Loucy (cell line): ENCODE data around the gene GNAQ.
A peak's percentile ranks its signal among the peaks of the same experiment; 100 is the strongest.

Experiments
- H2AFZ ChIP-seq: fragments of 200-600 bp; sonication (generic); 2 replicates; pipeline ENCODE4 v1.6.0; 2016; ENCODE audit warnings: antibody characterized with exemption, mild to moderate bottlenecking, low read length, moderate library complexity
- H3F3A ChIP-seq: fragments of 200-600 bp; 2 replicates; pipeline ENCODE4 v1.6.0; 2016; ENCODE audit warnings: antibody characterized with exemption, low read depth, mild to moderate bottlenecking
- H3K27me3 ChIP-seq: fragments of 200-600 bp; sonication (generic); 2 replicates; pipeline ENCODE4 v1.6.1; 2014; ENCODE audit warnings: low read length, mild to moderate bottlenecking; ENCODE audit not compliant: insufficient read depth, poor library complexity, severe bottlenecking
- H3K36me3 ChIP-seq: fragments of 200-600 bp; sonication (generic); 2 replicates; pipeline ENCODE4 v1.6.1; 2016; ENCODE audit warnings: low read length; ENCODE audit not compliant: insufficient read depth
- H3K4me1 ChIP-seq: fragments of 200-600 bp; sonication (generic); 2 replicates; pipeline ENCODE4 v1.5.1; 2014; ENCODE audit warnings: low read length, mild to moderate bottlenecking; ENCODE audit not compliant: insufficient read depth, poor library complexity, severe bottlenecking
- H3K4me2 ChIP-seq: fragments of 200-600 bp; sonication (generic); 2 replicates; pipeline ENCODE4 v1.6.0; 2014; ENCODE audit warnings: antibody characterized with exemption, low read length, low read depth, mild to moderate bottlenecking; ENCODE audit not compliant: poor library complexity, severe bottlenecking
- H3K4me3 ChIP-seq: fragments of 200-600 bp; sonication (generic); 2 replicates; pipeline ENCODE4 v1.5.1; 2014; ENCODE audit warnings: low read length, mild to moderate bottlenecking, mixed read lengths; ENCODE audit not compliant: poor library complexity, severe bottlenecking
- H3K79me2 ChIP-seq: fragments of 200-600 bp; sonication (generic); 2 replicates; pipeline ENCODE4 v1.6.1; 2014; ENCODE audit warnings: low read length; ENCODE audit not compliant: insufficient read depth
- H3K9ac ChIP-seq: fragments of 200-600 bp; sonication (generic); 2 replicates; pipeline ENCODE4 v1.6.0; 2014; ENCODE audit warnings: mild to moderate bottlenecking, low read depth, low read length, moderate library complexity; ENCODE audit not compliant: poor library complexity, severe bottlenecking
- H3K9me2 ChIP-seq: fragments of 200-600 bp; sonication (generic); replicated peaks from 2 replicates; pipeline ENCODE4 v1.6.1; 2016; ENCODE audit warnings: low read depth, low read length, mixed read lengths
- H3K9me3 ChIP-seq: fragments of 200-600 bp; sonication (generic); 2 replicates; pipeline ENCODE4 v1.6.1; 2014; ENCODE audit warnings: mild to moderate bottlenecking, antibody characterized with exemption, low read length, low read depth; ENCODE audit not compliant: insufficient read depth
- H4K20me1 ChIP-seq: fragments of 200-600 bp; sonication (generic); 2 replicates; pipeline ENCODE4 v1.6.0; 2014; ENCODE audit warnings: antibody characterized with exemption, low read length, mild to moderate bottlenecking; ENCODE audit not compliant: insufficient read depth, poor library complexity, severe bottlenecking
- CTCF ChIP-seq: fragments of 200-600 bp; sonication (generic); conservative IDR thresholded peaks from 2 replicates; pipeline ENCODE4 v1.5.1; 2014; ENCODE audit warnings: mild to moderate bottlenecking, antibody characterized with exemption, low read length
- EZH2phosphoT487 ChIP-seq: fragments of 200-600 bp; IDR thresholded peaks from 2 replicates; pipeline ENCODE4 v1.6.1; 2018; ENCODE audit warnings: antibody characterized with exemption, mild to moderate bottlenecking, moderate library complexity, borderline replicate concordance

GNAQ gene

GRCh38 chr9:78003730-78004129 is 27.9 kb downstream of the GNAQ start:
- no peaks in the 10 kb centered on the region for H3K27me3 ChIP-seq
- no peak overlapping the region for H3K4me2 ChIP-seq
- H3F3A ChIP-seq = no peaks in the 10 kb centered on the region
- H3K4me3 ChIP-seq = no peak overlapping the region
- peaks cover 76% of the 10 kb centered on the region for H3K4me1 ChIP-seq
- no peak for TF ChIP-seq CTCF
- TF ChIP-seq EZH2phosphoT487 = no peak
- H3K9me3 ChIP-seq = no peaks in the 10 kb centered on the region
- H4K20me1 ChIP-seq = peaks cover 98% of the 10 kb centered on the region
- H3K36me3 ChIP-seq = peaks cover 21% of the 10 kb centered on the region; the same call in 1 of the 2 replicates
- no peak overlapping the region for H3K9ac ChIP-seq
- no peak overlapping the region for H2AFZ ChIP-seq
- H3K9me2 ChIP-seq = no peaks in the 10 kb centered on the region
- peaks cover 100% of the 10 kb centered on the region for H3K79me2 ChIP-seq

GRCh38 chr9:78001946-78002731 is 29.5 kb downstream of the GNAQ start:
- Histone ChIP-seq H3K9ac (no peak overlapping the region), H3K9me3 (no peaks in the 10 kb centered on the region), H3K27me3 (no peaks in the 10 kb centered on the region), H3K4me2 (peak overlapping the region; percentile 11), H3K4me1 (peaks cover 72% of the 10 kb centered on the region), H3K4me3 (no peak overlapping the region), H3K79me2 (peaks cover 100% of the 10 kb centered on the region), H3K36me3 (peaks cover 32% of the 10 kb centered on the region; the same call in 1 of the 2 replicates), H4K20me1 (peaks cover 99% of the 10 kb centered on the region), H3F3A (no peaks in the 10 kb centered on the region), H2AFZ (no peak overlapping the region), H3K9me2 (no peaks in the 10 kb centered on the region)
- no peak for TF ChIP-seq EZH2phosphoT487
- no peak for TF ChIP-seq CTCF

GRCh38 chr9:78000221-78000620 is 31.4 kb downstream of the GNAQ start:
- H3K79me2 ChIP-seq = peaks cover 100% of the 10 kb centered on the region
- peaks cover 64% of the 10 kb centered on the region for H3K4me1 ChIP-seq

More at GRCh38 chr9:78000221-78000620, 31.4 kb downstream of the GNAQ start:
- H3K4me2 ChIP-seq = peak overlapping the region; percentile 20
- no peaks in the 10 kb centered on the region for H3K9me3 ChIP-seq
- TF ChIP-seq CTCF (no peak), EZH2phosphoT487 (no peak)
- H3K9ac ChIP-seq = no peak overlapping the region
- H3K9me2 ChIP-seq = no peaks in the 10 kb centered on the region
- H2AFZ ChIP-seq = no peak overlapping the region
- H3K27me3 ChIP-seq = no peaks in the 10 kb centered on the region
- no peak overlapping the region for H3K4me3 ChIP-seq
- peaks cover 29% of the 10 kb centered on the region; the same call in 1 of the 2 replicates for H3K36me3 ChIP-seq
- H3F3A ChIP-seq = no peaks in the 10 kb centered on the region
- H4K20me1 ChIP-seq = peaks cover 99% of the 10 kb centered on the region
